ENCODE data around the gene HJV. TPM values are rescaled to one million over a fixed set of nuclear protein-coding genes. Genes with fewer than 3 reads are reported as not detected.
A peak's percentile ranks its signal among the peaks of the same experiment; 100 is the strongest.

The HJV gene
- total and polyA plus RNA-seq, 2 of the 13 experiments (the other 11 are each of a cell fraction or from before 2014, with no cell fraction given), result 0.18 TPM; not detected in 1

DNA sequence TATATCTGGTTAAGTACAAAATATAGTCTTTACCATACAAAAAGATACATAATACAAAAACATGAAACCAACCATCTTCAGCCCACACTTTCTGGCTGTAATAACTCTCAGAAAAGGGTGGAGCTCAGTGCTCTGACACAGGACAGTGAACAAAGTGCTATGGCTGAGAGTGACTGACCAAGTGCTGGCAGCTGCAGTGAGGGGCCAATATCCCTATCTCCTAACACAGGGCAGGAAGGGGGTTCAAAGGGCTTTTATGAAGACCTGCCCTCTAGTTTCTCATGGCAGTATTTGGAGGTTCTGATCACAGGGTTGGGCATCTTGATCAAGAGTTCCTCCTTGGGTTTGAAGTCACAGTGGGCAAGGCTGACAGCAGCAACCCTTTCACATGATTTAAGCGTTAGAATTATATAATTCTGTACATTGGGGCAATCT lies 29.0 kb downstream of the HJV start (continued):
- TF ChIP-seq, protein P1, sequence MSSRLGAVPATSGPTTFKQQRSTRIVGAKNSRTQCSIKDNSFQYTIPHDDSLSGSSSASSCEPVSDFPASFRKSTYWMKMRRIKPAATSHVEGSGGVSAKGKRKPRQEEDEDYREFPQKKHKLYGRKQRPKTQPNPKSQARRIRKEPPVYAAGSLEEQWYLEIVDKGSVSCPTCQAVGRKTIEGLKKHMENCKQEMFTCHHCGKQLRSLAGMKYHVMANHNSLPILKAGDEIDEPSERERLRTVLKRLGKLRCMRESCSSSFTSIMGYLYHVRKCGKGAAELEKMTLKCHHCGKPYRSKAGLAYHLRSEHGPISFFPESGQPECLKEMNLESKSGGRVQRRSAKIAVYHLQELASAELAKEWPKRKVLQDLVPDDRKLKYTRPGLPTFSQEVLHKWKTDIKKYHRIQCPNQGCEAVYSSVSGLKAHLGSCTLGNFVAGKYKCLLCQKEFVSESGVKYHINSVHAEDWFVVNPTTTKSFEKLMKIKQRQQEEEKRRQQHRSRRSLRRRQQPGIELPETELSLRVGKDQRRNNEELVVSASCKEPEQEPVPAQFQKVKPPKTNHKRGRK (CRISPR knock-in tag; IDR thresholded peaks at IDR 0.05), result no peak
- TF ChIP-seq EED (CRISPR knock-in tag; IDR thresholded peaks at IDR 0.05), result no peak
- no peak for TF ChIP-seq ZNF160 (CRISPR knock-in tag; IDR thresholded peaks at IDR 0.05)
- TF ChIP-seq PBX2 (CRISPR knock-in tag; IDR thresholded peaks at IDR 0.05), result no peak
- TF ChIP-seq ZNF737 (CRISPR knock-in tag; IDR thresholded peaks at IDR 0.05; ENCODE audit: borderline replicate concordance), result no peak
- no peak for TF ChIP-seq ZNF484 (CRISPR knock-in tag; IDR thresholded peaks at IDR 0.05; ENCODE audit: borderline replicate concordance, low read depth)
- no peak for TF ChIP-seq ZNF770 (CRISPR knock-in tag; IDR thresholded peaks at IDR 0.05)
- TF ChIP-seq PAF1 (CRISPR knock-in tag; IDR thresholded peaks at IDR 0.05), result 0 out of 2 replicates have a peak, but pooled peaks have one; percentile 54
